Measurements from ENCODE around the gene R3HDM4.

R3HDM4 gene

GRCh38 chr19:952049-952679, 39.1 kb upstream of the R3HDM4 start:
- H3F3A ChIP-seq (ENCODE audit: insufficient read depth, low read length): no peaks in the 10 kb centered on the region
- H3K36me3 ChIP-seq (ENCODE audit: insufficient read depth, low read length): no peaks in the 10 kb centered on the region; the same call in 1 of the 2 replicates
- no peak overlapping the region for H3K4me2 ChIP-seq (ENCODE audit: low read length)
- H3K27me3 ChIP-seq (ENCODE audit: insufficient read depth, low read length): peaks cover 24% of the 10 kb centered on the region
- no peak overlapping the region for H3K27ac ChIP-seq (ENCODE audit: low read depth, low read length, poor library complexity, severe bottlenecking)
- H3K4me1 ChIP-seq (ENCODE audit: insufficient read depth, low read length, severe bottlenecking): no peaks in the 10 kb centered on the region
- no peaks in the 10 kb centered on the region for H4K20me1 ChIP-seq (ENCODE audit: insufficient read depth, low read length)
- H2AFZ ChIP-seq (ENCODE audit: low read length): no peak overlapping the region
- H3K79me2 ChIP-seq (ENCODE audit: insufficient read depth, low read length): no peaks in the 10 kb centered on the region
- no peak overlapping the region for H3K9ac ChIP-seq (ENCODE audit: low read length)
- no peak overlapping the region for H3K4me3 ChIP-seq (ENCODE audit: low read depth, low read length, poor library complexity, severe bottlenecking)
- no peaks in the 10 kb centered on the region for H3K9me3 ChIP-seq (ENCODE audit: low read length)
- TF ChIP-seq, protein P1, sequence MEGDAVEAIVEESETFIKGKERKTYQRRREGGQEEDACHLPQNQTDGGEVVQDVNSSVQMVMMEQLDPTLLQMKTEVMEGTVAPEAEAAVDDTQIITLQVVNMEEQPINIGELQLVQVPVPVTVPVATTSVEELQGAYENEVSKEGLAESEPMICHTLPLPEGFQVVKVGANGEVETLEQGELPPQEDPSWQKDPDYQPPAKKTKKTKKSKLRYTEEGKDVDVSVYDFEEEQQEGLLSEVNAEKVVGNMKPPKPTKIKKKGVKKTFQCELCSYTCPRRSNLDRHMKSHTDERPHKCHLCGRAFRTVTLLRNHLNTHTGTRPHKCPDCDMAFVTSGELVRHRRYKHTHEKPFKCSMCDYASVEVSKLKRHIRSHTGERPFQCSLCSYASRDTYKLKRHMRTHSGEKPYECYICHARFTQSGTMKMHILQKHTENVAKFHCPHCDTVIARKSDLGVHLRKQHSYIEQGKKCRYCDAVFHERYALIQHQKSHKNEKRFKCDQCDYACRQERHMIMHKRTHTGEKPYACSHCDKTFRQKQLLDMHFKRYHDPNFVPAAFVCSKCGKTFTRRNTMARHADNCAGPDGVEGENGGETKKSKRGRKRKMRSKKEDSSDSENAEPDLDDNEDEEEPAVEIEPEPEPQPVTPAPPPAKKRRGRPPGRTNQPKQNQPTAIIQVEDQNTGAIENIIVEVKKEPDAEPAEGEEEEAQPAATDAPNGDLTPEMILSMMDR (IDR thresholded peaks at IDR 0.05; ENCODE audit: low read length): no peak
- TF ChIP-seq EZH2 (IDR thresholded peaks at IDR 0.05; ENCODE audit: borderline replicate concordance, low read length): no peak
- H3K9me2 ChIP-seq (ENCODE audit: low read depth, low read length): no peaks in the 10 kb centered on the region

GRCh38 chr19:950352-951066, 37.5 kb upstream of the R3HDM4 start:
- Histone ChIP-seq H3K4me3 (ENCODE audit: low read depth, low read length, poor library complexity, severe bottlenecking) (no peak overlapping the region), H3K36me3 (ENCODE audit: insufficient read depth, low read length) (no peaks in the 10 kb centered on the region; the same call in 1 of the 2 replicates), H3F3A (ENCODE audit: insufficient read depth, low read length) (no peaks in the 10 kb centered on the region), H4K20me1 (ENCODE audit: insufficient read depth, low read length) (no peaks in the 10 kb centered on the region), H3K4me2 (ENCODE audit: low read length) (no peak overlapping the region), H3K9ac (ENCODE audit: low read length) (no peak overlapping the region), H3K79me2 (ENCODE audit: insufficient read depth, low read length) (no peaks in the 10 kb centered on the region), H3K9me3 (ENCODE audit: low read length) (no peaks in the 10 kb centered on the region), H2AFZ (ENCODE audit: low read length) (no peak overlapping the region), H3K27ac (ENCODE audit: low read depth, low read length, poor library complexity, severe bottlenecking) (no peak overlapping the region), H3K9me2 (ENCODE audit: low read depth, low read length) (no peaks in the 10 kb centered on the region), H3K27me3 (ENCODE audit: insufficient read depth, low read length) (peaks cover 26% of the 10 kb centered on the region), H3K4me1 (ENCODE audit: insufficient read depth, low read length, severe bottlenecking) (no peaks in the 10 kb centered on the region)
- TF ChIP-seq, protein P1 (IDR thresholded peaks at IDR 0.05; ENCODE audit: low read length): no peak
- TF ChIP-seq EZH2 (IDR thresholded peaks at IDR 0.05; ENCODE audit: borderline replicate concordance, low read length): no peak

GRCh38 chr19:948842-949496, 36.0 kb upstream of the R3HDM4 start:
- TF ChIP-seq, protein P1 (IDR thresholded peaks at IDR 0.05; ENCODE audit: low read length): no peak
- TF ChIP-seq EZH2 (IDR thresholded peaks at IDR 0.05; ENCODE audit: borderline replicate concordance, low read length): no peak
- H3K27me3 ChIP-seq (ENCODE audit: insufficient read depth, low read length): peaks cover 28% of the 10 kb centered on the region
- no peak overlapping the region for H3K4me2 ChIP-seq (ENCODE audit: low read length)
- no peaks in the 10 kb centered on the region; the same call in 1 of the 2 replicates for H3K36me3 ChIP-seq (ENCODE audit: insufficient read depth, low read length)
- no peak overlapping the region for H3K9ac ChIP-seq (ENCODE audit: low read length)
- no peaks in the 10 kb centered on the region for H3K4me1 ChIP-seq (ENCODE audit: insufficient read depth, low read length, severe bottlenecking)
- H3K9me2 ChIP-seq (ENCODE audit: low read depth, low read length): no peaks in the 10 kb centered on the region
- no peak overlapping the region for H2AFZ ChIP-seq (ENCODE audit: low read length)
- no peaks in the 10 kb centered on the region for H3K9me3 ChIP-seq (ENCODE audit: low read length)
- H3K27ac ChIP-seq (ENCODE audit: low read depth, low read length, poor library complexity, severe bottlenecking): no peak overlapping the region
- no peaks in the 10 kb centered on the region for H3K79me2 ChIP-seq (ENCODE audit: insufficient read depth, low read length)
- H4K20me1 ChIP-seq (ENCODE audit: insufficient read depth, low read length): no peaks in the 10 kb centered on the region
- H3K4me3 ChIP-seq (ENCODE audit: low read depth, low read length, poor library complexity, severe bottlenecking): no peak overlapping the region
- no peaks in the 10 kb centered on the region for H3F3A ChIP-seq (ENCODE audit: insufficient read depth, low read length)

Data from OCI-LY1 (cell line).